PFSK-1 (cell line): ENCODE measurements around the gene GPLD1.

Source experiments
- FOXP2 ChIP-seq: optimal IDR thresholded peaks from 2 replicates; pipeline ENCODE3; 2011; ENCODE audit warnings: borderline replicate concordance, control low read depth, inconsistent platforms; ENCODE audit not compliant: insufficient read depth; ENCODE audit errors: extremely low read length, extremely low read depth
- POLR2AphosphoS5 ChIP-seq: IDR thresholded peaks from 2 replicates; pipeline ENCODE4 v1.6.1; 2012; ENCODE audit warnings: low read depth, mild to moderate bottlenecking, control low read depth, low read length, moderate library complexity
- SIN3A ChIP-seq: IDR thresholded peaks from 2 replicates; pipeline ENCODE4 v1.6.1; 2012; ENCODE audit warnings: mild to moderate bottlenecking, low read length, moderate library complexity, borderline replicate concordance; ENCODE audit not compliant: insufficient read depth
- TAF1 ChIP-seq: IDR thresholded peaks from 2 replicates; pipeline ENCODE4 v1.6.1; 2012; ENCODE audit warnings: low read length, control low read depth, borderline replicate concordance; ENCODE audit not compliant: insufficient read depth
- TF ChIP-seq, protein P1 (sequence below), 2 experiments: IDR thresholded peaks; 2 replicates each; pipeline versions ENCODE4 v1.6.1 to v1.8.0; 2011 to 2012; ENCODE audit warnings: low read depth in 2 of 2, low read length in 2 of 2, control low read depth in 1 of 2, inconsistent platforms in 1 of 2, mild to moderate bottlenecking in 1 of 2, moderate library complexity in 1 of 2; ENCODE audit not compliant: insufficient read depth in 1 of 2

GPLD1 gene

DNA sequence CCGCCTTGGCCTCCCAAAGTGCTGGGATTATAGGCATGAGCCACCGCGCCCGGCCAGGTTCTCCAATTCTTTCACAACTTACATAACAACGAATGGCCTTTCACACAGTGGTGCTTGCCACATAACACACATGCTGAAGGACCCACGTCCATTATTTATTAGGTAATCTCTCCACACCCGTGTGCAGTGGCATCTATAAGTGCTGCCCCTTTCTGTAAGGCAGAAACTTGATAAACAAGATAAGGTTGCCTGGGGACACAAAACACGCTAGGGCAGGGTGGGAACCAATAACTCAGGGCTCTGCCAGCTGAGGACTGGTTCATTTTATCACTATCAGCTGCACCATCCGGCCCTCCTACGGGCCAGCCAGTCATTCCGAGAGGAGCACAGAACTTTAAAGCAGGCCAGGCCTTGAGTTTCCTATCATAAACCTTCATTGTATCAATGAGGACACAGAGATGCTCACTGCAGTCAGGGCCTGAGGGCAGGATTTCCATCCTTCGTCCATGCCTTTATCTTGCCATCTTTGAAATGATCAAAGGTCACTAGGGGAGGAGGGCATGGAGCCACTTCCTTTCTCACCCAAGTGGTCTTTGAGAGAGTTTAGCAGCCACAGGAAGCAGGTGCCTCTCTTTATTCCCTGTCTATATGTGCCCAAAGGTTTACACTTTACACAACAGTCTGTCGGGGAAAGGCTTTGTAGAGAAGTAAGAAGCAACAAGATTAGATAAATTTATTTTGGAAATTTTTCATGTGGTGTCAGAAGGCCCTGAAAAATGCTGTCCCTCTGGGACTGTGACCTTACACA is 37.6 kb downstream of the GPLD1 start:
- TF ChIP-seq, protein P1, sequence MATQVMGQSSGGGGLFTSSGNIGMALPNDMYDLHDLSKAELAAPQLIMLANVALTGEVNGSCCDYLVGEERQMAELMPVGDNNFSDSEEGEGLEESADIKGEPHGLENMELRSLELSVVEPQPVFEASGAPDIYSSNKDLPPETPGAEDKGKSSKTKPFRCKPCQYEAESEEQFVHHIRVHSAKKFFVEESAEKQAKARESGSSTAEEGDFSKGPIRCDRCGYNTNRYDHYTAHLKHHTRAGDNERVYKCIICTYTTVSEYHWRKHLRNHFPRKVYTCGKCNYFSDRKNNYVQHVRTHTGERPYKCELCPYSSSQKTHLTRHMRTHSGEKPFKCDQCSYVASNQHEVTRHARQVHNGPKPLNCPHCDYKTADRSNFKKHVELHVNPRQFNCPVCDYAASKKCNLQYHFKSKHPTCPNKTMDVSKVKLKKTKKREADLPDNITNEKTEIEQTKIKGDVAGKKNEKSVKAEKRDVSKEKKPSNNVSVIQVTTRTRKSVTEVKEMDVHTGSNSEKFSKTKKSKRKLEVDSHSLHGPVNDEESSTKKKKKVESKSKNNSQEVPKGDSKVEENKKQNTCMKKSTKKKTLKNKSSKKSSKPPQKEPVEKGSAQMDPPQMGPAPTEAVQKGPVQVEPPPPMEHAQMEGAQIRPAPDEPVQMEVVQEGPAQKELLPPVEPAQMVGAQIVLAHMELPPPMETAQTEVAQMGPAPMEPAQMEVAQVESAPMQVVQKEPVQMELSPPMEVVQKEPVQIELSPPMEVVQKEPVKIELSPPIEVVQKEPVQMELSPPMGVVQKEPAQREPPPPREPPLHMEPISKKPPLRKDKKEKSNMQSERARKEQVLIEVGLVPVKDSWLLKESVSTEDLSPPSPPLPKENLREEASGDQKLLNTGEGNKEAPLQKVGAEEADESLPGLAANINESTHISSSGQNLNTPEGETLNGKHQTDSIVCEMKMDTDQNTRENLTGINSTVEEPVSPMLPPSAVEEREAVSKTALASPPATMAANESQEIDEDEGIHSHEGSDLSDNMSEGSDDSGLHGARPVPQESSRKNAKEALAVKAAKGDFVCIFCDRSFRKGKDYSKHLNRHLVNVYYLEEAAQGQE (IDR thresholded peaks at IDR 0.05; ENCODE audit: insufficient read depth in 1 of 2, low read depth in 2 of 2, low read length in 2 of 2) = no peak
- TF ChIP-seq TAF1 (no peak), POLR2AphosphoS5 (no peak), FOXP2 (no peak), SIN3A (no peak)

DNA sequence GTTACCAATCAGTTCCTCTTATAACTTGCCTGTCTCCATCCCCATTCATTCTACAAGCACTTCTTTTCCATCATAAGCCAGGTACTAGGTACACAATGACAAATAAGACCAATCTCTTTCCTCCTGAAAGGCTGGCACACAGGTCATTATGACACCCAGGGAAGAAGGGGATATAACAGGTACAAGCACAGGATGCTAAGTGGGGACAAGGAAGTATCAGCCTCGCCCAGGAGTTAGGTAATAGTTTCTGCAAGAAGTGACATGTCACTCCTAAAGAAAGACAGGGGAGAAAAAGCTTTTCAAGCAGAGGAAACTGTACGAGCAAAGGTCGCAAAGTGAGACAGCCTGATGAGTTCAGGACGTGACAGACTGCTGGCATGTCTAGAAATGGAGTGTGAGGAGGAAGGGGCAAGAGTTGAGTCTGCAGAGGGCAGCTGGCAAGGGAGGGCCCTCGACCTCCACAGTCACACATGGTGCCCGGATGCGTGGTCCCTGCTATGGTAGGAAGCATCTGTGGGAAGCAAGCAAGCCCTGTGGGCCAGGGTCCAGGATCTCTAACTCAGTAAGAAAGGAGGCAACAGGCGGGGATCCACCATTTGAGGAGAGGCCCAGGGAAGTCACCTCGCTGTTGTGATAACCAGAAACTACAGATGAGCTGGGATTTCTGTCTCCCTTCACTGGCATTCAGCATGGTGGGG is 40.4 kb downstream of the GPLD1 start:
- TF ChIP-seq TAF1 = no peak
- no peak for TF ChIP-seq FOXP2
- TF ChIP-seq, protein P1 (IDR thresholded peaks at IDR 0.05; ENCODE audit: insufficient read depth in 1 of 2, low read depth in 2 of 2, low read length in 2 of 2) = no peak
- no peak for TF ChIP-seq SIN3A
- TF ChIP-seq POLR2AphosphoS5 = no peak

DNA sequence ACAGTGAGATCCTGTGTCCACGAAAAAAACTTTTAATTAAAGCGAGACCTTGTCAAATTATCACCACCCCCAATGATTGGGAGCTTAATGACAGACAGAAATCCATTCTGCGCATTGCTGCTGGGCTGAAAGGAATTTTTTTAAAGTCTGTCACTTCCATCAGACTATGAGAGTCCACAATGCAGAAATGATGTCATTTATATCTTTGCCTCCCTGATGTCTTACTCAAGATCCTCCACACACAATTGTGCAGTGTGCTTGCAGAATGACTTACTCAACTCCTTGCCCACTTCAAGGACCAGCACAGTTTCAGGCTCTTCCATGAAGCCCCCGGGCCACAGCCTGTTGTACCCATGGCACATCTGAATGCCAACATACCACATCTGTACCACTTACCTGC is 41.0 kb downstream of the GPLD1 start:
- no peak for TF ChIP-seq FOXP2
- no peak for TF ChIP-seq TAF1
- no peak for TF ChIP-seq SIN3A
- TF ChIP-seq, protein P1 (IDR thresholded peaks at IDR 0.05; ENCODE audit: insufficient read depth in 1 of 2, low read depth in 2 of 2, low read length in 2 of 2) = no peak
- TF ChIP-seq POLR2AphosphoS5 = no peak

DNA sequence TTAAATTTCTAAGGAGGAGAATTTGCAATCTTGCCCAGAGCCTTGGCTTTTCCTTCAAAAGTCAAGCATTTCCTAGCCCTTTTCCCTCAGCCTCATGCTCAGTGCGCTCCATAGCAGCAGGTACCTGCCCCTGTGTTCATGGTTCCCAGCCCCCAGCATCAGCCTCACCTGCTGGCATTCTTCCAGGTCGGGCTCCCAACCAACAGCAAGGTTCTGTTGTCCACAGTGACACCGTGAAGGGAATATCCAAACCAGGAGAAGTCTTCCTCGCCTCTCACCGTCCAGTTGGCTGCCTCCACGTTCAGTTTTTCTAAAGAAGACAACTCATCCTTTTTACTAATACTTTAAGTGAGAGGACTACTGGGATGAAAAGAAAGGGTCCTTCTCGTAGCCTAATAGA is 42.7 kb downstream of the GPLD1 start:
- TF ChIP-seq POLR2AphosphoS5 = no peak

DNA sequence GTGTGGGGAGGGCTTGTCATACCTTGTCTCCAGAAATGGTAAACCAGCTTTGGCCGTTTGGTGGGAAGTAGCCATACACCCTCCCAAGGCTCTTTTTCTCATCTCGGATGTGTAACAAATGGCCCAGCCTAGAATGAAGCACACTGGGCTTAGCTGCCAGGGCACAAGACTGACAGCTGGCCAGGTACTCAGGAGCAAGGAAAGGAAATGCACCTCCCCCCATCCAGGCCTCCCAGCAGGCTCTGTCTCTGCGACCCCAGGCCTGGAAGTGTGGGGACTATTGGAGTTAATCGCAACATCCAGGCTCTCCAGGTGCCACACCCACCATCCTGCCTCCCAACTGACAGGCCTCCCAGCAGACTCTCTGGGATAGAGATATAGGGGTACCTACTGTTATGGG is 43.7 kb downstream of the GPLD1 start:
- TF ChIP-seq FOXP2 = no peak
- TF ChIP-seq POLR2AphosphoS5 = no peak

DNA sequence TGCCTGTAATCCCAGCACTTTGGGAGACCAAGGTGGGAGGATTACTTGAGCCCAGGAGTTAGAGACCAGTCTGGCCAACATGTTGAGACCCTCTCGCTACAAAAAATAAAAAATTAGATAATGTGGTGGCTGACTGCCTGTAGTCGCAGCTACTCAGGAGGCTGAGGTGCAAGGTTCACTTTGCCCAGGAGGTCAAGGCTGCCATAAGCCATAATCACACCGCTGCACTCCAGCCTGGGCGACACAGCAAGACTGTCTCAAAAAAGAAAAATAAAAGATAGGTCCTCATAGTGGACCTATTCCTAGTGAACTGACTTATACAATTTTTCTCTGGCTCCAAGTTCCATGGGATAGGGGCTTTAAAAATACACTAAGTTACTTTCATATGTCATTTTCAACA is 44.8 kb downstream of the GPLD1 start:
- TF ChIP-seq SIN3A (no peak), POLR2AphosphoS5 (no peak), FOXP2 (no peak), TAF1 (no peak)
- TF ChIP-seq, protein P1 (IDR thresholded peaks at IDR 0.05; ENCODE audit: insufficient read depth in 1 of 2, low read depth in 2 of 2, low read length in 2 of 2) = no peak
